Mucosa of stomach (tissue), 1 donor: ENCODE data around the gene FAF1.

ENCODE experiments used
- H3K27me3 ChIP-seq: one replicate; pipeline ENCODE4 v1.7.0; 2013; ENCODE audit warnings: mild to moderate bottlenecking, low read length; ENCODE audit not compliant: control insufficient read depth, insufficient read depth
- H3K36me3 ChIP-seq: one replicate; pipeline ENCODE4 v1.7.0; 2013; ENCODE audit warnings: low read length; ENCODE audit not compliant: control insufficient read depth, insufficient read depth
- H3K4me1 ChIP-seq: one replicate; pipeline ENCODE4 v1.7.0; 2013; ENCODE audit warnings: mild to moderate bottlenecking, low read length; ENCODE audit not compliant: control insufficient read depth, insufficient read depth
- H3K4me3 ChIP-seq: one replicate; pipeline ENCODE4 v1.7.0; 2013; ENCODE audit warnings: low read length
- H3K9ac ChIP-seq: one replicate; pipeline ENCODE4 v1.7.0; 2013; ENCODE audit warnings: mild to moderate bottlenecking, low read length, moderate library complexity
- H3K9me3 ChIP-seq: one replicate; pipeline ENCODE4 v1.7.0; 2013; ENCODE audit warnings: mild to moderate bottlenecking, low read length, moderate library complexity; ENCODE audit not compliant: control insufficient read depth
- donor health status: Pancreatic carcinoma.

FAF1 gene

DNA sequence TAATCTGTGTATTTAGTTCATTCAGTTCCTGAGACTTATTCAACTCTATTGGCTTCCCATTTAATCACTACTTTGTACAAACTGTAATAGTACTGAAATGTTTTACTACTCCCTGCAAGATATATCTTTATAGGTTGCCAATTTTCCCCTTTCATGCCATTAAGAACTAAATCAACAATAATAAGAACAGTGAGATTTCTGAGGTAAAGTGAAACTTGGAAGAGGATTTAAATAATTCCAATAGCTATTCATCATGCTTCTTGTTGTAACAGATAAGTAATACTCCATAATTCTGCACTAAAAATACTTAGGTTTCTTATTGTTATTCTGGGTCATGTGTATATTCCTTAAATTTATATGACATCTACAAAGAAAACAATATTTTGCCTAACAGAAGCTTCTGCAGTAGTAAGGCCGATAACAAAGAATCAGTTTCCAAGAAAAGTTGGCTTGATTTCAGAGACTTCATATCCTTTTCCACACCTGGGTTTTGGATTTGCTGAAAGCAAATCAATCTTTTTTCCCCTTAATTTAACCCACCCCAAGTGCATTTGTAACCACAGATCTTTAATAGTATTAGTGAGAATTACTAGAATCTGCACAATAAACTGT is 258.3 kb downstream of the FAF1 start:
- no peaks in the 10 kb centered on the region for H3K27me3 ChIP-seq
- H3K4me3 ChIP-seq, result no peak overlapping the region
- no peaks in the 10 kb centered on the region for H3K36me3 ChIP-seq
- no peak overlapping the region for H3K9ac ChIP-seq
- H3K9me3 ChIP-seq, result no peaks in the 10 kb centered on the region
- H3K4me1 ChIP-seq, result peaks cover 7% of the 10 kb centered on the region

DNA sequence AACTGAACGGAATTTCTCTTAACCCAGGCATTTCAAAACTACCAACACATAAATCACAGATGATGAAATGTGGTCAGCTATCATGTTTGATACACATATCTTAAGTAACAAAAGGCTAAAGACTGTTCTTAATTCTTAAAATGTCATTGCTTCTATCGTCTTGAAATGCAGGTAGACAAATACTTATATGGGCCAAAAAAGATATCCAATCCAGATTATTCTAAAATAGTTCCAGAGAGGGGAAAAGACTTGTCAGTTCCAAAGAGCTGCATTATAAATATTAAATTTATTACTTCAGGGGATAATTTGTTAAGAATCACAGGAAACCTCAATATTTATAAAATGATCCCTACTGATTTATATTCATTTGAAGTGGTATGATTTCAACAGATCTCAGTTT is 259.4 kb downstream of the FAF1 start:
- H3K36me3 ChIP-seq, result no peaks in the 10 kb centered on the region
- H3K9me3 ChIP-seq, result no peaks in the 10 kb centered on the region
- H3K4me3 ChIP-seq, result no peak overlapping the region
- H3K9ac ChIP-seq, result no peak overlapping the region
- no peaks in the 10 kb centered on the region for H3K27me3 ChIP-seq
- peaks cover 7% of the 10 kb centered on the region for H3K4me1 ChIP-seq

DNA sequence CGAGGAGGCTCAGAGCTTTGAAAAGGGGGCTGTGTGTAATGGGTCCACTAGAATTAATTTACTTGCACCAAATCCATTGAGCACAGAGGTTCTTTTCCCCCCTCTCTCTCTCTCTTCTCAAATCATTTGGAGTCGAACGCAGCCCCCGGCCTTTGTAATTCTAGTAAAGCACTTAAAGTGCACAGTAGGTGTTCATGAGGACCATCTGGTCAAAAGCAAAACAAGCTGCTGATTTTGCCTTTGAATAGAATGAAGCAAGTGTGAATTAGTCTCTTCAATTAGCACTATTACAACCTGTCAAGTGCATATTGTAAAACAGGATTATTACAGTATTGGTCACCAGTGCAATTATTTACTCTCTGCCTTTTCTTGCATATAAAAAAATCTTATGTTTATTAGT is 259.9 kb downstream of the FAF1 start:
- Histone ChIP-seq H3K9ac (no peak overlapping the region), H3K9me3 (no peaks in the 10 kb centered on the region), H3K4me1 (peaks cover 7% of the 10 kb centered on the region), H3K4me3 (no peak overlapping the region), H3K36me3 (no peaks in the 10 kb centered on the region), H3K27me3 (no peaks in the 10 kb centered on the region)

DNA sequence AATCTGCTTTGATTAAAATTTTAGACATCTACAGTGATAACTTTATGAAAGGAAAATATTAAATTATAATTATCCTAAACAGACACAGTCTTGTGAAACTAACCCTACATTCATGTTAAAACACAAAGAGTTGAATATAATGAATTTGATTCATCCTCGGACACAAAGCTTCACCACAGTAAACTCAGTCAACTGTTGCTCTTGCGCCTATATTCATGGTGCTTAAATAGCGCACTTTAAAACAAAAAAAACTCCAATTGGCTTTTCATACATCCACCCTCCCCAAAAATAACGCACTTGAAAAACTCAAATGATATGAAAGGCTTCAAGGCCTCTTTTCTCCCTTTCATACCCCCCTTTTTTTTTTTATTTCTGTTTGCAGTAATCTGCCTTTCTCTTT is 260.3 kb downstream of the FAF1 start:
- H3K4me3 ChIP-seq, result no peak overlapping the region
- H3K9me3 ChIP-seq, result no peaks in the 10 kb centered on the region
- peaks cover 7% of the 10 kb centered on the region for H3K4me1 ChIP-seq
- H3K9ac ChIP-seq, result no peak overlapping the region
- H3K27me3 ChIP-seq, result no peaks in the 10 kb centered on the region
- H3K36me3 ChIP-seq, result no peaks in the 10 kb centered on the region

DNA sequence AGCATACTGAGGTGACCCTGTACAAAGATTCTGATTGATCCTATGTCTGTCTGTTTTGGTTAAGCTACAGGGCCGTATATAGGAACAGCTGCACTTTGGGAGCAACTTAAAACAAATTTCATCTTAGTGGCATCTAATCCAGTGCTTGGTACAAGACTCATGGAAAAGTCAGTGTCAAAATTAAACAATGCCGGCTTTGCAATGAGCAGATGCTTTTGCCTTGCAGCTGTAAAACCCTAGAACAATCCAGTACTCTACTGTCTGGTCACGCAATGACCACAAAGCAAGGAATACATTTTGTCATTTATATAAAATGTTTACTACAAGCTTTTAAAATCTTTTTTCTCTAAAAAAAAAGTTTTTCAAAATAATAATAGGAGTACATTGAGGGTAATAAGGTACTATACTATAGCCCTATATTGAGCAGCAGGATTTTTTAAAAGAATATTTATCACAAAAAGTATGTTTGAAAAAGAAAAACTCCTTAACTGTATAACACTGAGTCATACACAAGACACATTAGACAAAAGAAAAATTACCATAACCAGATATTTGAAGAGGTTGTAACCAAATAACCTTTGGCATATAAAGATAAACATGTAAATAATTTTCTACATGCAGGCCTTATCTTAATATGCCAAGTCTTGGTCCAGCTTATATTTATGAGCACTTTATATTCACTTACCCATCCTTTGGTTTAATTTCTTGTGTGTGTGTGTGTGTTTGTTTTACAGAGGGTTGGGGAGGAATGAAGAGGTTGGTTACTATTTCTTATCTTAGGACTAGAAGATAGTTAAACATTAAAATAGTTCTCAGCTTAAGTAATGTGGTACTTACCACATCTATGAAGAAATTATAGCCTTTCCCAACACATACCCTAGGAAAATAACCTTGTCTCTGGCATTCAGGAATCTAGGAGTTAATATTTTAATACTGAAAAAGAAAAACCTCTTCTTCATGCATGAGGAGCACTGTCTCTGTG is 262.3 kb downstream of the FAF1 start:
- no peaks in the 10 kb centered on the region for H3K9me3 ChIP-seq
- no peaks in the 10 kb centered on the region for H3K27me3 ChIP-seq
- no peak overlapping the region for H3K4me3 ChIP-seq
- H3K9ac ChIP-seq, result no peak overlapping the region
- H3K36me3 ChIP-seq, result no peaks in the 10 kb centered on the region
- H3K4me1 ChIP-seq, result peaks cover 7% of the 10 kb centered on the region

DNA sequence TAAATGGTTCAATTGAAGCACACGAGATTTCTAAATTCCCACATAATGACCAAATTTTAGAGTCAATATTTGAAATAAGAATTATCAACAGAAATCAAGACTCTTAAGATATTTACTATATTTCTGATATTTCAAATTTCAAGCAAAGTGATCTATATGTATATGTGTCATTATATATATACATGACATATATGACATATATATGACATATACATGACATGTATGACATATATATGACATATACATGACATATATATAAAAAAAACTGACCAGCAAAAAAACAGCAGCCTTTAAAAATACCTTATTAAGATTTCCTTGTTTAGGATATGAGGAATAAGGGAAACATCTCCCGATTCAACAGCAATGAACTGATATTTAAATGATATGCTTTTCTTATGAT is 266.2 kb downstream of the FAF1 start:
- H3K4me1 ChIP-seq, result no peaks in the 10 kb centered on the region
- no peak overlapping the region for H3K4me3 ChIP-seq
- no peak overlapping the region for H3K9ac ChIP-seq
- H3K9me3 ChIP-seq, result no peaks in the 10 kb centered on the region
- no peaks in the 10 kb centered on the region for H3K27me3 ChIP-seq
- H3K36me3 ChIP-seq, result no peaks in the 10 kb centered on the region

DNA sequence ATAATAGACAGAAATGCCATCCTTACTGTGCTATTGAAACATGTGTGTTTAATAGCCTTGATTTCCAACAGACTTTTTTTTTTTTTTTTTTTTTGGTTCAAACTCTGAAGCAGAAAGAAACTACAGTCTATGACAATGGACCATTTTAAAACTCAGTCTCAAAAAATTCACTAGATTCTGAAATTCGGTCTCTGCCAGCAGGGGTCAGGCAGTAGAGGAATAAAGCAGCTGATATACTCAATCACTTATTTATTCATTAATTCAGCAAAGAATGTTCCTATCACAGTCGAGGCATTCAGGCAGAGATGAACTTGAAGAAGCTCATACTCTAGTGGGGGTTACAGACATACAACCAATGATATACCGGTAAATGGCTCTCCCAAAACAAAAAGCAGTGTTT is 275.9 kb downstream of the FAF1 start:
- Histone ChIP-seq H3K36me3 (no peaks in the 10 kb centered on the region), H3K4me1 (no peaks in the 10 kb centered on the region), H3K9ac (no peak overlapping the region)

DNA sequence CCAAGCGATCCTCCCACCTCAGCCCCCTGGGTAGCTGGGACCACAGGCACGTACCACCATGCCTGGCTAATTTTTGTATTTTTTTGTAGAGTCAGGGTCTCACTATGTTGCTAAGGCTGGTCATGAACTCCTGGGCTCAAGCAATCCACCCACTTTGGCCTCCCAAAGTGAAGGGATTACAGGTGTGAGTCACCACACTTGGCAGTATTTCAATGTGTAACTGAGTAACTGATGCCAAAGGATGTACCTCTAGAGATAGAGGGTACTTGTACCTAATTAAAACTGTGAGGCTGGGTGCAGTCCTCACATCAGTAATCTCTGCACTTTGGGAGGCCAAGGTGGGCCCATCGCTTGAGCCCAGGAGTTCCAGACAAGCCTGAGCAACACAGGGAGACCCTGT is 278.1 kb downstream of the FAF1 start:
- Histone ChIP-seq H3K36me3 (no peaks in the 10 kb centered on the region), H3K9ac (no peak overlapping the region), H3K27me3 (no peaks in the 10 kb centered on the region), H3K9me3 (no peaks in the 10 kb centered on the region), H3K4me3 (no peak overlapping the region), H3K4me1 (no peaks in the 10 kb centered on the region)

More for the DNA sequence above, 275.9 kb downstream of the FAF1 start:
- no peaks in the 10 kb centered on the region for H3K27me3 ChIP-seq
- H3K9me3 ChIP-seq, result no peaks in the 10 kb centered on the region
- no peak overlapping the region for H3K4me3 ChIP-seq

DNA sequence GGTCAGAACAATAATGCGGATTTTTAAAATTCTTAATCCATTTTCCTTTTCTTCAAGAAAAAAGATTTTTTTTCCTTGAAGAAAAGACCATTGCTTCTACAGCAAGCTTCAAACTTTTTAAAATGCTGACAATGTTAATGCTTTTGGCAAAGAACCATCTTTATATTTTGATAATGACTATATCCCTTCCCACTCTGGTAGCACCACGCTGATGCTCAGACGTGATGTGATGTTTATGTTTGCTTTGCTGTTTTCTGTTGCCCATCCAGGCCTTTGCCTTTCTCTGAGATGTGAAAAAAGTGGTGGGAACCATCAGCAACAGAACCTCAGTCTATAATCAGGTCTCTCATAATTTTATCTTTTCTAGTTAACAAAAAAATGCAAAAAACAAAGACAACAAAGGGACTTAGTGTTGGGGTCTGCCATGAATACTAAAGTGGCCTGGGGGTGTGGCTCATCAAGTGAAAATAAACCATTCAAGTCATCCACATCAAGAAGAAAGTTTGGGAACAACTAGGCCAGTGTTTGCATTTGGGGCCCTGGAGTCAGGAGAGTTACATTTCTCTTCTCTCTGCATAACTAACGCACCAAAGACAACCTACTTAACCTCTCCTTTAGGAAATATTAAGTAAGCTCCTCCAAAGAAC is 292.2 kb downstream of the FAF1 start:
- no peaks in the 10 kb centered on the region for H3K4me1 ChIP-seq
- H3K27me3 ChIP-seq, result no peaks in the 10 kb centered on the region
- no peak overlapping the region for H3K4me3 ChIP-seq
- H3K36me3 ChIP-seq, result no peaks in the 10 kb centered on the region
- H3K9ac ChIP-seq, result no peak overlapping the region
- no peaks in the 10 kb centered on the region for H3K9me3 ChIP-seq

DNA sequence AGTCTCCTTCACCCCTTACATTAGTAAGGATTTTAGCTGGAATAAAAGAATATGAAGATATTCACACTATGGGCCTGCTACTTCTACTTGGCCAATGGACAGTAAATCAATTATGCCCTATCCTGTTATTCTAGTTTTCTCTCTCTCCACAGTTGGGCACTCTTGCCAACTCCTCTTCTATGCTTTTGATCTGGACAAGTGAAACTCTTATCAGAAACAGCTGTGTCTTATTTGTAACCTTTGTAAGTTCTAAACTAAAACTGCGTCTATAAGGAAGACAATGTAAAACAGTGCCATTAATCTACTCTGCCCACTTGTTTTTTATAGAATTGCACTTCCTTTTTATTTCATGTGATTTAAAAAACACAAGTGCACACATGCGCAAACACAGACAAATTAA is 292.8 kb downstream of the FAF1 start:
- H3K9me3 ChIP-seq, result no peaks in the 10 kb centered on the region
- H3K36me3 ChIP-seq, result no peaks in the 10 kb centered on the region

DNA sequence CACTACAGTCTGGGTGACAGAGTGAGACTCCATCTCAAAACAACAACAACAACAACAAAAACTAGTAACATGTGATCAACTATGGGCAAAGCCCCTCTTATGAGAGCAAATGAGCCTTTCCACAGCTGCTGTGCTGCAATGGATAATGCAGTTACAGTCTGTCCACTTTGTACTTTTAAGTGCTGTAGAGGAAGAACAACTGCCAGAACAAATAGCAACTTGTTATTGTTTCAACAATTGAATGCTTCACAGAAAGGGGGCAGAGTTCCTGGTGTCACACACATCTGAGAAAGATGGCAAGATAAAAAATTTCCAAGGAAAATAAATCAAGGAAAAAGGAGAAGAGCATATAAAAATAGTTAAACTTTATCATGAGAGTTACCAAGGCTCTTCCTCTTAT is 293.2 kb downstream of the FAF1 start:
- Histone ChIP-seq H3K27me3 (no peaks in the 10 kb centered on the region), H3K4me1 (no peaks in the 10 kb centered on the region), H3K9me3 (no peaks in the 10 kb centered on the region), H3K4me3 (no peak overlapping the region), H3K9ac (no peak overlapping the region), H3K36me3 (no peaks in the 10 kb centered on the region)

More for the DNA sequence above, 292.8 kb downstream of the FAF1 start:
- H3K9ac ChIP-seq, result no peak overlapping the region
- no peaks in the 10 kb centered on the region for H3K4me1 ChIP-seq
- H3K27me3 ChIP-seq, result no peaks in the 10 kb centered on the region
- H3K4me3 ChIP-seq, result no peak overlapping the region

DNA sequence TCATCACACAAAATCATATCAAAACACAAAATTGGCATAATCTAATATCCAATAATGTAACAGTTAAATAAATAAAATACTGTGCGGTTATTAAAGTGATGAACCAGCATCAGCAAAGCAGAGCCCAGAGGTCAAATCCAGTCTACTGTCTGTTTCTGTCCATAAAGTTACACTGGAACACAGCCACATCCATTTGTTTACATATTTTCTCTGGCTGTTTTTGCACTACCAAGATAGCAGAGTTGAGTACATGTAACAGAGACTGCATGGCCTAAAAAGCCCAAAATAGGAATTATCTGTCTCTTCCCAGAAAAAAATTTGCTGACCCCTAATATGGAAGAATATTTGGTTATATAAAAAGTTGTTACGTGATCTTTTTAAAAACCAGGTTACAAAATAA is 294.7 kb downstream of the FAF1 start:
- Histone ChIP-seq H3K36me3 (no peaks in the 10 kb centered on the region), H3K4me3 (no peak overlapping the region), H3K4me1 (no peaks in the 10 kb centered on the region), H3K27me3 (no peaks in the 10 kb centered on the region), H3K9ac (no peak overlapping the region), H3K9me3 (no peaks in the 10 kb centered on the region)
